ENCODE results near the gene IFT81.

Gene IFT81

DNA sequence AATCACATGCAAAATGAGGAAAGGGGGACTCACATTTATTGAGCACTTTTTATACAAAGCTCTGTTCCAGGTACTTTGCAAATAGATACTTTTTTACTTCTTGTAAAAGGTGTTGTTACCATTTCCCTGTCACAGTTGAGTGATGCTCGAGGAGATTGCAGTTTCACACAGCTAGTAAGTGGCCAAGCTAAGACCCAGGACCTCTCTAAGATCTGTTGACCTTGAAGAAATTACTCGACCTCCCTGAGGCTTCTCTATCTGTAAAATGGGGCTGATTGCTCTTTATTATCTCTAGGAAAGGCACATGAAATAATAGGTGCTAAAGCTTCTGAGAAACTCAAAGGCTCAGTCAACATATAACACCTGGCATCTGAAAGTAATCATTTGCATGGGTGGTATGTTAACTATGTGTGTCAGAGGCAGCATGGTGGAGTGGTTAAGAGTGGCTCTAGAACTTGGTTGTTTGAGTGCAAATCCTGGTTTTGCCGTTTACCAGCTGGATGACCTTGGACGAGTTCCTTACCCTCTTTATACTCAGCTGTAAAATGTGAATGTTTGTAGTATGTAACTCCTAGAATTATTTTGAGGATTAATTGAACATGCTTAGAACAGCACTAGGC is 41.5 kb downstream of the IFT81 start:
- H3K9ac ChIP-seq (ENCODE audit: low read depth, low read length) = no peak overlapping the region
- TF ChIP-seq, protein P1, sequence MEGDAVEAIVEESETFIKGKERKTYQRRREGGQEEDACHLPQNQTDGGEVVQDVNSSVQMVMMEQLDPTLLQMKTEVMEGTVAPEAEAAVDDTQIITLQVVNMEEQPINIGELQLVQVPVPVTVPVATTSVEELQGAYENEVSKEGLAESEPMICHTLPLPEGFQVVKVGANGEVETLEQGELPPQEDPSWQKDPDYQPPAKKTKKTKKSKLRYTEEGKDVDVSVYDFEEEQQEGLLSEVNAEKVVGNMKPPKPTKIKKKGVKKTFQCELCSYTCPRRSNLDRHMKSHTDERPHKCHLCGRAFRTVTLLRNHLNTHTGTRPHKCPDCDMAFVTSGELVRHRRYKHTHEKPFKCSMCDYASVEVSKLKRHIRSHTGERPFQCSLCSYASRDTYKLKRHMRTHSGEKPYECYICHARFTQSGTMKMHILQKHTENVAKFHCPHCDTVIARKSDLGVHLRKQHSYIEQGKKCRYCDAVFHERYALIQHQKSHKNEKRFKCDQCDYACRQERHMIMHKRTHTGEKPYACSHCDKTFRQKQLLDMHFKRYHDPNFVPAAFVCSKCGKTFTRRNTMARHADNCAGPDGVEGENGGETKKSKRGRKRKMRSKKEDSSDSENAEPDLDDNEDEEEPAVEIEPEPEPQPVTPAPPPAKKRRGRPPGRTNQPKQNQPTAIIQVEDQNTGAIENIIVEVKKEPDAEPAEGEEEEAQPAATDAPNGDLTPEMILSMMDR (IDR thresholded peaks at IDR 0.05; ENCODE audit: borderline replicate concordance, extremely low read depth, low read length, poor library complexity, severe bottlenecking) = no peak
- TF ChIP-seq EZH2 (IDR thresholded peaks at IDR 0.05; ENCODE audit: borderline replicate concordance, low read depth, low read length, severe bottlenecking) = no peak
- no peak overlapping the region for H2AFZ ChIP-seq (ENCODE audit: low read depth, low read length)
- H3K4me1 ChIP-seq (ENCODE audit: insufficient read depth, low read length) = no peaks in the 10 kb centered on the region
- no peaks in the 10 kb centered on the region for H3K36me3 ChIP-seq (ENCODE audit: insufficient read depth, low read length)
- ATAC-seq (ENCODE audit: insufficient read depth, low read depth) (no peak), DNase-seq (no peak)
- no peaks in the 10 kb centered on the region for H3K27me3 ChIP-seq (ENCODE audit: insufficient read depth, low read length, poor library complexity)
- H4K20me1 ChIP-seq (ENCODE audit: insufficient read depth, low read length) = no peaks in the 10 kb centered on the region
- H3K4me3 ChIP-seq (ENCODE audit: low read depth in 1 of 2, low read length in 2 of 2) = no peak overlapping the region
- H3K4me2 ChIP-seq (ENCODE audit: insufficient read depth, low read length) = no peak overlapping the region
- H3K79me2 ChIP-seq (ENCODE audit: insufficient read depth, low read length) = no peaks in the 10 kb centered on the region
- no peaks in the 10 kb centered on the region for H3K9me3 ChIP-seq (ENCODE audit: insufficient read depth, low read length, severe bottlenecking)
- no peak overlapping the region for H3K27ac ChIP-seq (ENCODE audit: low read length)

DNA sequence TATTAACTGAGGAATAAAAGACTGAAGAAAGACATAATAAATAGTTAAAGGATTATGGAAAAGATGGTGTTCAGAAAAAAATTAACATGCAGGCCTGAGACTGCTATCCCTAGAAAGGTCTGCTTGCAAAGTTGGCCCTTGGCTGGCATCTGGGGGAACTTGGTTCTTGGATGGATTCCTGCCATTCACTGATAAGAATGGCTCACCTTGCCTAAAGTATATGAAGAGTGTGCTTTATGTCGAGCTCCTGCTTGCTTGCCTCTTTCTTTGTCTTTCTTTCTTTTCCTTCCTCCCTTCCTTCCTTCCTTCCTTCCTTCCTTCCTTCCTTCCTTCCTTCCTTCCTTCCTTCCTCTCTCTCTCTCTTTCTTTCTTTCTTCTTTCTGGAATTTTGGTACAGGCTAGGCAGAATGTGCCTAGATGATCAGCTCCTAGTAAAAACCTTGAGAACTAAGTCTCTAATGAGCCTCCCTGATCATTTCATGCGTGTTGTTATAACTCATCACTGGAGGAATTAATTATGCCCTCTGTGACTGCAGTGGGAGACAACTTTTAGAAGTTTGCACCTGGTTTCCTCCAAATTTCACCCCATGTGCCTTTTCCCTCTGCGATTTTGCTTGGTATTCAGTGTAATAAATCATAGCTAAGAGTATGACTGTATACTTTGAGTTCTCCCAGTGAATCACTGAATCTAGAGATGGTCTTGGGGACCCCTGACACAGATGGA is 44.7 kb downstream of the IFT81 start:
- H3K4me2 ChIP-seq (ENCODE audit: insufficient read depth, low read length) = no peak overlapping the region
- no peak overlapping the region for H3K9ac ChIP-seq (ENCODE audit: low read depth, low read length)
- ATAC-seq (ENCODE audit: insufficient read depth, low read depth) = no peak

DNA sequence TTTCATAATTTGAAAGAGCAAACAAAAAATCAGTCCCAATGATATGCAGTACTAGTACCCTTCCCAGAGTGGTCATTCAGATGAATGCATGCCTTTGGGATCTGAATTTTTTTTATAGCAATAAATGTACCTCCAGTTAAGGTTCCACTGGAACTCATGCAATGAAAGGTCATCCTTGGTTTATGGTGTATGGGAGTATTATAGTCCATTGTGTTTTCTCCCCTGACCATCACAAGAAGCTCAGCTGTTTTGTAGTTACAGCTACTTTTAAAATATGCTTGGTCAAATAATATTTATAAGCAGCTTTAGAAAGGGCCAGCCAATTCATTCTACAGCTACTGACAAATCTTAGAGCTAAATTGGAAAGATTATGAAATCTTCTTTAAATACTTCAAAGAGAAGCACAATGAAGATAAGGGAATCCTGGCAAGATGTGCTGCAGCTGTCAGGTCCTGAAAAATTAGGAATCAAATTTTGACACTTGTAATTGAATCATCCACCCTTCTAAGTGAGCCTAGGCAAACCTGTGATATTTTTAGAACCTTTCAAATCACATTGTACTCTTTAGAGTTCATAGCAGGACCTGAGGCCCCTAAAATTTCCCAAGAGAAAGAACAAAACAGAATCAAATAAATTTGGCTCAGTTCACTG is 46.5 kb downstream of the IFT81 start:
- H3K27me3 ChIP-seq (ENCODE audit: insufficient read depth, low read length, poor library complexity) = no peaks in the 10 kb centered on the region
- DNase-seq (no peak), ATAC-seq (ENCODE audit: insufficient read depth, low read depth) (no peak)
- no peaks in the 10 kb centered on the region for H4K20me1 ChIP-seq (ENCODE audit: insufficient read depth, low read length)
- no peak overlapping the region for H3K4me3 ChIP-seq (ENCODE audit: low read depth in 1 of 2, low read length in 2 of 2)
- no peaks in the 10 kb centered on the region for H3K9me3 ChIP-seq (ENCODE audit: insufficient read depth, low read length, severe bottlenecking)
- H3K4me1 ChIP-seq (ENCODE audit: insufficient read depth, low read length) = no peaks in the 10 kb centered on the region
- no peak overlapping the region for H3K9ac ChIP-seq (ENCODE audit: low read depth, low read length)
- no peaks in the 10 kb centered on the region for H3K79me2 ChIP-seq (ENCODE audit: insufficient read depth, low read length)
- no peak overlapping the region for H3K27ac ChIP-seq (ENCODE audit: low read length)
- no peak overlapping the region for H2AFZ ChIP-seq (ENCODE audit: low read depth, low read length)
- no peak overlapping the region for H3K4me2 ChIP-seq (ENCODE audit: insufficient read depth, low read length)
- H3K36me3 ChIP-seq (ENCODE audit: insufficient read depth, low read length) = no peaks in the 10 kb centered on the region
- TF ChIP-seq, protein P1 (IDR thresholded peaks at IDR 0.05; ENCODE audit: borderline replicate concordance, extremely low read depth, low read length, poor library complexity, severe bottlenecking) = no peak
- no peak for TF ChIP-seq EZH2 (IDR thresholded peaks at IDR 0.05; ENCODE audit: borderline replicate concordance, low read depth, low read length, severe bottlenecking)

More for the DNA sequence above, 44.7 kb downstream of the IFT81 start:
- no peaks in the 10 kb centered on the region for H3K27me3 ChIP-seq (ENCODE audit: insufficient read depth, low read length, poor library complexity)
- H3K36me3 ChIP-seq (ENCODE audit: insufficient read depth, low read length) = no peaks in the 10 kb centered on the region
- TF ChIP-seq, protein P1 (IDR thresholded peaks at IDR 0.05; ENCODE audit: borderline replicate concordance, extremely low read depth, low read length, poor library complexity, severe bottlenecking) = no peak
- no peak for TF ChIP-seq EZH2 (IDR thresholded peaks at IDR 0.05; ENCODE audit: borderline replicate concordance, low read depth, low read length, severe bottlenecking)
- H3K4me1 ChIP-seq (ENCODE audit: insufficient read depth, low read length) = no peaks in the 10 kb centered on the region
- no peak overlapping the region for H3K4me3 ChIP-seq (ENCODE audit: low read depth in 1 of 2, low read length in 2 of 2)
- no peak overlapping the region for H2AFZ ChIP-seq (ENCODE audit: low read depth, low read length)
- H3K27ac ChIP-seq (ENCODE audit: low read length) = no peak overlapping the region
- H4K20me1 ChIP-seq (ENCODE audit: insufficient read depth, low read length) = no peaks in the 10 kb centered on the region
- H3K9me3 ChIP-seq (ENCODE audit: insufficient read depth, low read length, severe bottlenecking) = no peaks in the 10 kb centered on the region
- H3K79me2 ChIP-seq (ENCODE audit: insufficient read depth, low read length) = no peaks in the 10 kb centered on the region
- DNase-seq = no peak

All from DND-41 (cell line).